NCI-H1092 (cell line): ENCODE measurements around the gene NRXN3.
A peak's percentile ranks its signal among the peaks of the same experiment; 100 is the strongest.
"Not testable (repeated sequence)": the region's sequence is repeated elsewhere in the genome, so short reads cannot be mapped to it uniquely, and the experiment has no call there.

ENCODE experiments used
- DNase-seq: peaks from one replicate; lab custom pipeline; 2025; lab: John Stamatoyannopoulos, UW

NRXN3 gene

GRCh38 chr14:79016828-79017505 lies 846.8 kb downstream of the NRXN3 start:
- no peak for DNase-seq

- DNase-seq, result no peak
These were observed 847.4 kb downstream of the NRXN3 start for GRCh38 chr14:79017561-79017960.

GRCh38 chr14:79018836-79019235 lies 848.7 kb downstream of the NRXN3 start:
- DNase-seq, result no peak

- not testable (repeated sequence) for DNase-seq
These were observed 849.7 kb downstream of the NRXN3 start for GRCh38 chr14:79019898-79020297.

- DNase-seq, result no peak
These were observed 851.6 kb downstream of the NRXN3 start for GRCh38 chr14:79021766-79022165.

GRCh38 chr14:79027138-79027537 lies 857.0 kb downstream of the NRXN3 start:
- no peak for DNase-seq

- DNase-seq, result no peak
These were observed 858.1 kb downstream of the NRXN3 start for GRCh38 chr14:79028281-79028680.

GRCh38 chr14:79036441-79036840 lies 866.3 kb downstream of the NRXN3 start:
- DNase-seq, result no peak

GRCh38 chr14:79037106-79037505 lies 866.9 kb downstream of the NRXN3 start:
- DNase-seq, result no peak

- no peak for DNase-seq
These were observed 867.4 kb downstream of the NRXN3 start for GRCh38 chr14:79037593-79037992.

- DNase-seq, result no peak
These were observed 870.6 kb downstream of the NRXN3 start for GRCh38 chr14:79040790-79041189.

- no peak for DNase-seq
These were observed 873.2 kb downstream of the NRXN3 start for GRCh38 chr14:79043194-79043889.

- DNase-seq, result peak; percentile 12
These were observed 874.9 kb downstream of the NRXN3 start for GRCh38 chr14:79044894-79045624.

GRCh38 chr14:79050787-79051727 lies 880.9 kb downstream of the NRXN3 start:
- no peak for DNase-seq

GRCh38 chr14:79051742-79052141 lies 881.6 kb downstream of the NRXN3 start:
- no peak for DNase-seq

GRCh38 chr14:79056879-79057278 lies 886.7 kb downstream of the NRXN3 start:
- no peak for DNase-seq

- no peak for DNase-seq
These were observed 887.2 kb downstream of the NRXN3 start for GRCh38 chr14:79057333-79057732.

- DNase-seq, result no peak
These were observed 892.1 kb downstream of the NRXN3 start for GRCh38 chr14:79062226-79062625.

GRCh38 chr14:79064214-79064613 lies 894.0 kb downstream of the NRXN3 start:
- no peak for DNase-seq

GRCh38 chr14:79074510-79074909 lies 904.3 kb downstream of the NRXN3 start:
- DNase-seq, result no peak

GRCh38 chr14:79076428-79076827 lies 906.3 kb downstream of the NRXN3 start:
- DNase-seq, result no peak

GRCh38 chr14:79077096-79077495 lies 906.9 kb downstream of the NRXN3 start:
- no peak for DNase-seq
